Measurements from ENCODE around the gene LNPEP. TPM values are rescaled to one million over a fixed set of nuclear protein-coding genes. Genes with fewer than 3 reads are reported as not detected.

Gene LNPEP
- total RNA-seq, 1 donor from 2014 or later: 56.8 TPM

- DNase-seq: no peak
- H3K4me1 ChIP-seq: peaks cover 45% of the 10 kb centered on the region
- H3K36me3 ChIP-seq: no peaks in the 10 kb centered on the region
- peak overlapping the region; percentile 69 for H3K27ac ChIP-seq (replicated peaks)
- no peaks in the 10 kb centered on the region for H3K27me3 ChIP-seq (ENCODE audit: low read depth)
- no peaks in the 10 kb centered on the region for H3K9me3 ChIP-seq (replicated peaks)
- no peak for TF ChIP-seq CTCF (IDR thresholded peaks at IDR 0.05; ENCODE audit: borderline replicate concordance)
- intact Hi-C loops (cut with micrococcal nuclease): no loop called here
- no peak overlapping the region for H3K4me3 ChIP-seq
Observed at GRCh38 chr5:96952118-96952750, 16.4 kb downstream of the LNPEP start.

- intact Hi-C loops (cut with micrococcal nuclease): no loop called here
- Histone ChIP-seq H3K4me3 (no peak overlapping the region), H3K9me3 (replicated peaks) (no peaks in the 10 kb centered on the region), H3K36me3 (no peaks in the 10 kb centered on the region), H3K27me3 (ENCODE audit: low read depth) (no peaks in the 10 kb centered on the region), H3K4me1 (peaks cover 49% of the 10 kb centered on the region), H3K27ac (replicated peaks) (peak overlapping the region; percentile 69)
- TF ChIP-seq CTCF (IDR thresholded peaks at IDR 0.05; ENCODE audit: borderline replicate concordance): no peak
- no peak for DNase-seq
Observed at GRCh38 chr5:96952974-96953730, 17.3 kb downstream of the LNPEP start.

GRCh38 chr5:96957254-96958049 is 21.6 kb downstream of the LNPEP start:
- TF ChIP-seq CTCF (IDR thresholded peaks at IDR 0.05; ENCODE audit: borderline replicate concordance): no peak
- Histone ChIP-seq H3K4me3 (no peak overlapping the region), H3K36me3 (no peaks in the 10 kb centered on the region), H3K27me3 (ENCODE audit: low read depth) (no peaks in the 10 kb centered on the region), H3K4me1 (peaks cover 46% of the 10 kb centered on the region), H3K9me3 (replicated peaks) (peaks cover 3% of the 10 kb centered on the region), H3K27ac (replicated peaks) (no peak overlapping the region)
- intact Hi-C loops (cut with micrococcal nuclease): no loop called here
- DNase-seq: no peak

GRCh38 chr5:96958977-96959376 is 23.1 kb downstream of the LNPEP start:
- H3K9me3 ChIP-seq (replicated peaks): peaks cover 3% of the 10 kb centered on the region
- no peak for DNase-seq
- TF ChIP-seq CTCF (IDR thresholded peaks at IDR 0.05; ENCODE audit: borderline replicate concordance): no peak
- H3K4me3 ChIP-seq: no peak overlapping the region
- H3K27me3 ChIP-seq (ENCODE audit: low read depth): no peaks in the 10 kb centered on the region
- no peaks in the 10 kb centered on the region for H3K36me3 ChIP-seq
- intact Hi-C loops (cut with micrococcal nuclease): no loop called here
- no peak overlapping the region for H3K27ac ChIP-seq (replicated peaks)
- peaks cover 46% of the 10 kb centered on the region for H3K4me1 ChIP-seq

GRCh38 chr5:96961053-96961452 is 25.2 kb downstream of the LNPEP start:
- Histone ChIP-seq H3K4me3 (no peak overlapping the region), H3K27ac (replicated peaks) (no peak overlapping the region), H3K27me3 (ENCODE audit: low read depth) (no peaks in the 10 kb centered on the region), H3K36me3 (no peaks in the 10 kb centered on the region), H3K9me3 (replicated peaks) (peaks cover 3% of the 10 kb centered on the region), H3K4me1 (peaks cover 53% of the 10 kb centered on the region)
- no peak for DNase-seq
- intact Hi-C loops (cut with micrococcal nuclease): no loop called here
- TF ChIP-seq CTCF (IDR thresholded peaks at IDR 0.05; ENCODE audit: borderline replicate concordance): no peak

All from left ventricle myocardium inferior (tissue), 1 donor.